WTC11 (cell line): ENCODE results near the gene TMEM119. TPM values are rescaled to one million over a fixed set of nuclear protein-coding genes. Genes with fewer than 3 reads are reported as not detected.

Experiments
- ATAC-seq: fragments of 200-7000 bp; cut with Tn5 transposase; 2 replicates; pipeline ENCODE4 v1.10.0; 2021; ENCODE audit warnings: mild to moderate bottlenecking, moderate library complexity
- CTCF ChIA-PET: fragments of 300-600 bp; sonication (Branson Sonifier 250); formaldehyde crosslinking; loops from one replicate; lab custom pipeline; 2021; ENCODE audit warnings: antibody characterized with exemption; lab: Charles Lee
- POLR2A ChIA-PET: fragments of 350-600 bp; sonication (Branson Sonifier 250); formaldehyde crosslinking; loops from one replicate; lab custom pipeline; 2021; ENCODE audit warnings: antibody characterized with exemption; lab: Charles Lee
- DNase-seq: peaks from one replicate; pipeline ENCODE4 v3.0.0; 2021; ENCODE audit warnings: low spot score
- H3K27ac Mint-ChIP-seq: 2 replicates; pipeline ENCODE4 v1.8.0; 2021; ENCODE audit warnings: mixed read lengths
- H3K27me3 Mint-ChIP-seq: 2 replicates; pipeline ENCODE4 v1.8.0; 2021; ENCODE audit warnings: low read depth, mild to moderate bottlenecking, moderate library complexity, mixed read lengths
- H3K36me3 Mint-ChIP-seq: 2 replicates; pipeline ENCODE4 v1.8.0; 2021; ENCODE audit warnings: mixed read lengths
- H3K4me1 Mint-ChIP-seq: 2 replicates; pipeline ENCODE4 v1.8.0; 2022; ENCODE audit warnings: mixed read lengths
- H3K4me3 Mint-ChIP-seq: 2 replicates; pipeline ENCODE4 v1.8.0; 2021; ENCODE audit warnings: mild to moderate bottlenecking, moderate library complexity, mixed read lengths
- H3K9me3 Mint-ChIP-seq: 2 replicates; pipeline ENCODE4 v1.8.0; 2021; ENCODE audit warnings: mixed read lengths
- AFF4 ChIP-seq: sonication (generic); formaldehyde crosslinking; IDR thresholded peaks from 2 replicates; pipeline ENCODE4 v1.8.1; 2023; ENCODE audit warnings: mild to moderate bottlenecking, missing genetic modification reagents, borderline replicate concordance
- ATF1 ChIP-seq: sonication (generic); formaldehyde crosslinking; IDR thresholded peaks from 2 replicates; pipeline ENCODE4 v1.8.1; 2023; ENCODE audit warnings: mild to moderate bottlenecking, moderate library complexity, missing genetic modification reagents
- CREM ChIP-seq: sonication (generic); formaldehyde crosslinking; IDR thresholded peaks from 2 replicates; pipeline ENCODE4 v1.8.1; 2022; ENCODE audit warnings: mild to moderate bottlenecking, missing genetic modification reagents, moderate library complexity
- E2F4 ChIP-seq: sonication (generic); formaldehyde crosslinking; IDR thresholded peaks from 2 replicates; pipeline ENCODE4 v1.8.1; 2022; ENCODE audit warnings: low read depth, mild to moderate bottlenecking, moderate library complexity, missing genetic modification reagents, borderline replicate concordance
- FOXK1 ChIP-seq: sonication (generic); formaldehyde crosslinking; IDR thresholded peaks from 2 replicates; pipeline ENCODE4 v1.8.0; 2022; ENCODE audit warnings: mild to moderate bottlenecking, moderate library complexity, missing genetic modification reagents
- HMGXB4 ChIP-seq: sonication (generic); formaldehyde crosslinking; IDR thresholded peaks from 2 replicates; pipeline ENCODE4 v1.8.1; 2023; ENCODE audit warnings: mild to moderate bottlenecking, moderate library complexity, missing genetic modification reagents
- JAZF1 ChIP-seq: fragments of 250-450 bp; sonication (Bioruptor Pico); IDR thresholded peaks from 2 replicates; pipeline ENCODE4 v1.9.0; 2021; ENCODE audit warnings: moderate library complexity, mild to moderate bottlenecking, inconsistent platforms
- MAX ChIP-seq: sonication (generic); formaldehyde crosslinking; IDR thresholded peaks from 2 replicates; pipeline ENCODE4 v1.8.0; 2022; ENCODE audit warnings: mild to moderate bottlenecking, missing genetic modification reagents
- MYBL2 ChIP-seq: sonication (generic); formaldehyde crosslinking; IDR thresholded peaks from 2 replicates; pipeline ENCODE4 v1.8.1; 2023; ENCODE audit warnings: mild to moderate bottlenecking, moderate library complexity, missing genetic modification reagents
- NR1H2 ChIP-seq: sonication (generic); formaldehyde crosslinking; IDR thresholded peaks from 2 replicates; pipeline ENCODE4 v1.9.0; 2021; ENCODE audit warnings: mild to moderate bottlenecking, moderate library complexity, missing genetic modification reagents
- TP53 ChIP-seq: sonication (generic); formaldehyde crosslinking; IDR thresholded peaks from 2 replicates; pipeline ENCODE4 v1.8.1; 2023; ENCODE audit warnings: mild to moderate bottlenecking, missing genetic modification reagents
- USF1 ChIP-seq: sonication (generic); formaldehyde crosslinking; IDR thresholded peaks from 2 replicates; pipeline ENCODE4 v1.8.0; 2022; ENCODE audit warnings: mild to moderate bottlenecking, missing genetic modification reagents
- USF2 ChIP-seq: sonication (generic); formaldehyde crosslinking; IDR thresholded peaks from 2 replicates; pipeline ENCODE4 v1.8.1; 2023; ENCODE audit warnings: mild to moderate bottlenecking, missing genetic modification reagents, moderate library complexity
- ZMAT4 ChIP-seq: fragments of 250-450 bp; sonication (Bioruptor Pico); IDR thresholded peaks from 2 replicates; pipeline ENCODE4 v1.9.0; 2021; ENCODE audit warnings: mild to moderate bottlenecking
- ZNF121 ChIP-seq: sonication (generic); formaldehyde crosslinking; IDR thresholded peaks from 2 replicates; pipeline ENCODE4 v1.8.0; 2023; ENCODE audit warnings: missing genetic modification reagents
- total RNA-seq: library from RNA; stranded (reverse); gene quantifications from 3 replicates; pipeline ENCODE4 v1.2.3, GENCODE V29; 2021

TMEM119 gene
- total RNA-seq, 1 experiment from 2014 or later = 0.20 TPM

GRCh38 chr12:108596854-108597558 lies 878 bp downstream of the TMEM119 start:
- Mint-ChIP-seq H3K27me3 (no peaks in the 10 kb centered on the region), H3K4me1 (peaks cover 5% of the 10 kb centered on the region), H3K9me3 (no peaks in the 10 kb centered on the region), H3K36me3 (no peaks in the 10 kb centered on the region), H3K4me3 (no peak overlapping the region), H3K27ac (peak overlapping the region; percentile 32; the same call in 1 of the 2 replicates)
- ATAC-seq (no peak), DNase-seq (no peak)
- POLR2A ChIA-PET = no interaction called here
- CTCF ChIA-PET = interaction anchor here (0.8 to 1.6 kb wide), 3 partner anchors 16 to 27 kb away, joined by 3 to 11 read pairs (median 4); no protein-coding TSS in a partner anchor
- TF ChIP-seq USF2 (CRISPR knock-in tag) (peak; percentile 50; the same call in 1 of the 2 replicates), ZMAT4 (no peak)

- no peak for ATAC-seq
- CTCF ChIA-PET = interaction anchor here (0.8 to 0.9 kb wide), 2 partner anchors 17 to 22 kb away, joined by 3 to 5 read pairs; no protein-coding TSS in a partner anchor
Measured at GRCh38 chr12:108595711-108596647, 1.9 kb downstream of the TMEM119 start.

More at GRCh38 chr12:108595711-108596647, 1.9 kb downstream of the TMEM119 start:
- no peak for DNase-seq
- Mint-ChIP-seq H3K4me3 (no peak overlapping the region), H3K27ac (no peak overlapping the region), H3K4me1 (peaks cover 5% of the 10 kb centered on the region), H3K9me3 (no peaks in the 10 kb centered on the region), H3K27me3 (no peaks in the 10 kb centered on the region), H3K36me3 (no peaks in the 10 kb centered on the region)
- POLR2A ChIA-PET = no interaction called here
- TF ChIP-seq JAZF1 (CRISPR knock-in tag) (no peak), E2F4 (no peak), AFF4 (CRISPR knock-in tag) (no peak), MAX (CRISPR knock-in tag) (no peak), HMGXB4 (CRISPR knock-in tag) (no peak), ATF1 (no peak), ZNF121 (no peak), USF1 (CRISPR knock-in tag) (no peak), NR1H2 (no peak), TP53 (CRISPR knock-in tag) (no peak), CREM (CRISPR knock-in tag) (no peak), FOXK1 (CRISPR knock-in tag) (no peak), MYBL2 (CRISPR knock-in tag) (no peak)
